ENCODE measurements around the gene TMEM138.

- TF ChIP-seq CTCF (IDR thresholded peaks at IDR 0.05; ENCODE audit: insufficient read depth, low read length): no peak
- no peak for TF ChIP-seq SPI1 (IDR thresholded peaks at IDR 0.05; ENCODE audit: borderline replicate concordance, low read depth)
- TF ChIP-seq POLR2AphosphoS5 (IDR thresholded peaks at IDR 0.05; ENCODE audit: low read depth): no peak
- TF ChIP-seq REST (IDR thresholded peaks at IDR 0.05; ENCODE audit: insufficient replicate concordance, low read depth): no peak
- TF ChIP-seq GABPA (IDR thresholded peaks at IDR 0.05; ENCODE audit: low read depth): no peak
Measured at GRCh38 chr11:61406067-61406466, 43.9 kb downstream of the TMEM138 start.
